Right lung (tissue), 5 donors: ENCODE measurements around the gene TOM1L2. TPM values are rescaled to one million over a fixed set of nuclear protein-coding genes. Genes with fewer than 3 reads are reported as not detected.
"Not testable (repeated sequence)": the region's sequence is repeated elsewhere in the genome, so short reads cannot be mapped to it uniquely, and the experiment has no call there.

Experiments used
- DNase-seq, 2 donors: peaks; one replicate each; pipeline ENCODE4 v3.0.0-alpha.2; 2013
- polyA plus RNA-seq, 5 donors: library from polyadenylated mRNA; unstranded; fragments of 120-200 nt; gene quantifications; one replicate each; pipeline versions ENCODE4 v1.2.1 to v1.2.3, GENCODE V29; 2013; ENCODE audit warnings: inconsistent platforms in 1 of 5, low replicate concordance in 1 of 5; ENCODE audit not compliant: insufficient read length in 5 of 5, insufficient read depth in 1 of 5

TOM1L2 gene
- polyA plus RNA-seq, 5 donors, result 37.7 to 63.8 (median 52.2) TPM

DNA sequence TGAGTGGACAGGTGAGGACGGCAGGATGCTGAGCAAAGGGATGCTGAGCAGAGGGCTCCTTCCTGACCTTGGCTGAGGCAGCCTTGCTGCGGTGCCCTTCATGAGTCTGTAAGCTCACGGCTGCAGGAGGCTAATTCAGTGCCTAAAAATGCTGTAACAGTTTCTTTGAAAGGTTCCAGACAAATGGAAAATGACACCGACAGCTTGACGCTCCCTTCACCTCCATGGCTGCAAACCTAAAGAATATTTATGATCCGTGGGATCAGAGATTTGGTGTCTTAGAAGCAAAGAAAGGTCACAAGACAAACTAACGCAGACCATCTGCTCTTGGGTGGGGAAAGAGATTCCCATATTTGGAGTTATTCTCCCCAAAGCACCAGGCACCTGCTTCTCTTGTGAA is 28.0 kb downstream of the TOM1L2 start:
- no peak for DNase-seq

DNA sequence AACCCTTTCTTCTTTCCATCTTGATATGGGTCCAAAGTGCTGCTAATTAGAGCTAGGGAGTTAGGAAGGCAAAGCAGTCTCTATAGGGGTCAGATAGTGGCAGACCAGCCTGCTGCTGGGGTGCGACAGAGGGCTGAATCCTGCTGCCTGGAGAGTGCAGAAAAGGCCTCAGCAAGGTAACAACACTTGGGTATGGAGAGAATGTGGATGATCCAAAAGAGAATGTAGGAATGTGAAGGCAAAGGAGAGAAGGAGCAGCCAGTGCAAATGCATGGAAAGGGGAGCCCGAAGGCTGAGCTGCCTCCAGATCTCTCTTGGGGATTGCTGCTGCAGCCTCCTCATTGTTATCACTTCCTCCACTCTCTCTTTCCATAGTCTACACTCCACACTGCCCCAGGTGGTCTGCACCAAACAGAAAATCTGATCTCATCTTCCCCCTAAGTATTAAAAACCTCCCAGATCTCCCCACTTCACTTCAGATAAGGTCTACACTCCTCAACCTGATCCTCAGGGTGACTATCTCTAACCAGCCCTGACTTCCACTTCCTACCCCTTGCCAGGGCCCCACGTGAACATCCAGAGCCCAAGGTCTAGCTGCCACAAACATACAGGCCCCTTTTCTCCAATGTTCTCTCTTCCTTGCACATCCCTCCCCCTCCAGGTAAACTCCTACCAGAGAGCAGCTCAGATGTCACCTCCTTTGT is 28.8 kb downstream of the TOM1L2 start:
- DNase-seq, result no peak

DNA sequence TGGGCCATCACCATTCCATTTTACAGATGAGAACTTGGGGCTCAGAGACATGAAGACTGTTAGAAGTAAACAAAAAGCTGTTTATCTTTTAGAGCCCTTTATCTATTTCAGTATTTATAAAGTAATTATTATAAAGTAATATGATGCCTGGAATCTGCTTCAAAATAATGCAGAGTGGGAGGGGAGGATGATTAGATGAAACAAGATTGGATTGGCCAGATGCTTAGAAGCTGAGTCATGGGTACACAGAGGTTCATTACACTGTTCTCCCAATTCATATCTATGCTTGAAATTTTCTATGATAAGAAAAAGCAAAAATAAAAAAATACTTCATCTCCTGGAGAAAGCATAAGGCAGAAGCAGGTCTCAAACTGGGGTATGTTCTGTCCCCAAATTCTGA is 29.4 kb downstream of the TOM1L2 start:
- no peak for DNase-seq

DNA sequence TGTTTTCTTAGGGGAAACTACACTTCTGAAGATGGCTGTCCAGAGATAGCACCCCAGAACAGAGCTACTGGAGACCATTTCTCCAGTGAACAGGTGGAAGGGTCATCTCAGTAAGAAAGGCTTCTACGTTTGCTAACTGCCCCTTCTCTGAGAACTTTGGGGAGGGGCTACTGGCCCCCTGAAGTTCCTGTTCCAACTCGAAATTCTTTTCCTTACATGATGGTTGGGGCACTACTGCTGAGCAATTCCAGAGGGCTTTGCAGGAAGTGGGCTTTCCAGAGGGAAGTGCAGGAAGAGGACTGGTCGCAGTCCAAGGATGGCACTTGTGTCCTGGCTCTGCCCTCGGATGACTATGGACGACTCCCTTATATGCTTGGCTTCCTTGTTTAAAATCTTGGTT is 31.2 kb downstream of the TOM1L2 start:
- DNase-seq, result no peak

DNA sequence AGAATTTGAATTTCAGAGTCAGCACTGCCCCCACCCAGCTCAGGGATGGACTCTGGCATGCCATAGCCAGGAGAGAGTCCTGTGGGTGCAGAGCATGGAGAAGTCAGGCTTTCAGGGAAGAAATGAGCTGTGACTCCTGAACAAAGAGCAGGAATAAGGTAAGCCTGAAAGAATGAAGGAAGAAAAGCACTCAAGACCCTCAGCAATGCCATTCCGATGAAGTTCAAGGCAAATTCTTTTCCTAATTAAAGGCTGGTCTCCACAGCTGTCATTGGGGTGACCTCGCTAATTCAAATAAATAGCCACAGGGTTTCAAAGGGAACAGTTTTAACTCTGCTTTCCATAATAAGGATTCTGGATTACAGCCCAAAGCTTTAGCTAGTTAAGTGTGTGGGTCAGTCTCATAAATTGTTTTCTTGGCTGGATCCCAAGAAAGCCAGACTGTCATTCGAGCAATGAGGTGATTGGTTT is 31.7 kb downstream of the TOM1L2 start:
- DNase-seq, result no peak

DNA sequence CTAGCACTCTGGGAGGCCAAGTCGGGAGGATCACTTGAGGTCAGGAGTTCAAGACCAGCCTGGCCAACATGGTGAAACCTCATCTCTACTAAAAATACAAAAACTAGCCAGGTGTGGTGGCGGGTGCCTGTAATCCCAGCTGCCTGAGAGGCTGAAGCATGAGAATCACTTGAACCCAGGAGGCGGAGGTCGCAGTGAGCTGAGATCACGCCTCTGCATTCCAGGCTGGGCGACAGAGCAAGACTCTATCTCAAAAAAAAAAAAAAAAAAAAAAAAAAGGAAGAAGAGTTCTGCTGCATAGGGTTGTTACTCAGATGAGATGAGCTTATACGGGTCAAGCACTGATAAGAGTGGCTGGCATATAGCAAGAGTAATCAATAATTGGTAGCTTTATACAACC is 32.3 kb downstream of the TOM1L2 start:
- not testable (repeated sequence) for DNase-seq

DNA sequence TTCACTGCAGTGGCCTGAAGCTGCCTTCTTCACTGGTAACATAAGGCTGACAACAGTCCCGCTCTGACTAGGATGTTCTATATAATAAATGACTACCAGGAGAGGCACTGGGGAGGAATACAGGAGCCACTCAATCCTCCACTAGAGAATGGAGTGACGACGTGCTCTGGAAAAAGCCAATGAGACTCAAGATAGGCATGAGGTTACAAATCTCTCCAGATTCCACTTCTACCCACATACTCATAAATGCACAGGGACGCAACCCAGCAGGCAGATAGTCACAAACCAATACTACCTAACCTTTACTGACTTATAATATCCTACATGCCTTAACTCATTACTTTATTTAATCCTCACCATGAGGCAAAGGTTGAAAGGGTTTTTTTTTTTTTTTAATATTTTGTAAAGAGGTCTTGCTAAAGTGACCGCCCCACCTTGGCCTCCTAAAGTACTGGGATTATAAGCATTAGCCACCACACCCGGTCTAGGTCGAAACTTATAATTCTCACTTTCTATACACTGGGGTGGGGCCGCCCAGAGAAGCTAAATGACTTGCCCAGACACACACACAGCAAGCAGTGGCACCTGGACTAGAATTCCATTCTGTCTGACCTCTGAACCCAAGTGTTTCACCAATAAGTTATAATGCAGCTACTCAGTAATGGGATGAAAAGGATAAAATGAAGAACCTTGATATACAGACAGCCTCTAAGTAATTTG is 33.7 kb downstream of the TOM1L2 start:
- DNase-seq, result no peak

DNA sequence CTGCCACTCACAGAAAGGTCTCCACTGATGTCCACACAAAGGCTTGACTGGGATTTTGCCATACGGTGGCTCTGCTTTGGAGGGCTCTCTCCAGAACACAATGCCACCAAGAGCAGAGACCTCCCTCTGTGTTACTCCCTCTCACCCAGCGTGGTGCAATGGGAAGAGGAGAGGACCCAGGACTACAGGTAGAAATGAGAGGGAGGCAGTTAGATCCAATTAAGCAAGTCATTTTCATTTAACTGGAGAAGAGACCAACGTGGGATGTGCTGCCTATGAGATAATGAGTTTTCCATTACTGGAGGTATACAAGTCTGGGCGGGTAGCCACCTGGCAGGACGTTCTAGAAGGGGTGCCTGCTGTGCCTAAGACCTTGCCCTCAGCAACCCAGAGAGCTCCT is 34.2 kb downstream of the TOM1L2 start:
- no peak for DNase-seq

DNA sequence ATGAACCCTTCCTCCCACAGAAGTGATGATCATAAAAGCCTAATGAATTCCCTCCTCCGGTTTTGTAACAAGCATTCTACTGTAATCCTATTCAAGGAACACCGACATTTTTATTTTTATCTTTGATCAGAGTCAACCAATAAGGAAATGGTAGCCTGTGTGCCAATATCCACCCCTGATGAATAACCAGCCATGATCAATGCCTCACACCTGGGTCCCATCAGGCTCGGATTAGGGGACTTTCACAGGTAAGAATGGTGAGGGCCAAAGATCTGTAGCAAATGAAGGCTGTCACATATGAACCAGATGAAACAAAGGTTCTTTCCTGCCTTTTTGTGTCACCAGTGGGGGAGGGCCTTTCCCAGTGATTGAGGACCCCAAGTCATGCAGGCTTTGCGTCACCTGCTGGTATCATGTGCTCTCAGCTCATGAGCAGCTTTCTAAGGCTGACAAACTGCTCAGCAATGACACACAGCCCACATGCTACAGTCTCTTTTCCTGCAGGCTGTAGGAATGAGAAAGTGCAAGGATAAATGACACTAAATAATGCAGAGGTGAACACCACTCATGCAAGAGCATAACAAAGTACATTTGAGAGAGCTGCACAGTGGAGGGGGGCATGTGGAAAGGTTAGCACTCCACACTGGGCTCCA is 34.9 kb downstream of the TOM1L2 start:
- no peak for DNase-seq

DNA sequence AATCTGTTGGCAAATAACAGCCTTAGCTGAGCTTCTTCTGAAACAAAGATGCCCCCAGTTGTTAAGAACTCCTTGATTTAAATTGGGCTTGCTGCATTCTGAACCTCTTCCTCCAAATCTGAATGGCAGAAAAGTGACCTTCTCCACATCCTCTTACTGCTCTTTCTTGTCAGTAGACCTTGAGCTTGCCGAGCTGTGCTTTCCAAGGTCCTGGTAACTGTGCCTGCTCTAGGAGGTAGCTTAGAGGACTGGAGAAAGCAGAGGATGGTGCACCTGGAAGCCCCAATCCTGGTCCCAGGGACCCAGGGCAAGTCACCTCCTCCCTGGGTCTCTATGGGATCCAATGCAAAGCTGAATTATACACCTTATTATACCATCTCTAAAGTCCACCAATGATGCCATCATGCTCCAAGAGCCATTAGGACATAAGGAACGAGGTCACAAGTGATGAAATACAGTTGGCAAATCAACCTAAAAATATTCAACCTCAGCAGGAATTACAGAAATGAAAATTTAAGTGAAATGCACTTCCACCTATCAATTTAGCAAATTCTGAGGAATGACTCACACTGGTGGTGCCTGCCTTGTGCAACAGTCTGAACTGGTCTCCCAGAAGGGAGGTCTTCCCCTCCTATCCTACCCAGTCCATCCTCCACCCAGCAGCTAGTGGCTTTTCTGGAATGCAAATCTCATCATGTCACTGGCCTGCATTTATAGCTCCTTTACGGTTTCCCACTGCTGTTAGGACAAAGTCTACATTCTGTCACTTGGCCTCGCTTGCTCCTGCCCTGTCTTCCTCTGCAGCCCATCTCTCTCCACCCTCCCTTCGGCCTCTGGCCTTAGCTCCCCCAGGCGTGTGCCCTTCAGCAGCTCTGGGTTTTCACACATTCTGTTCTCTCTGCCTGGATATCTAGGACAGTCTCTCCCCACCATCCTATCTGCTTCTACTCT is 36.6 kb downstream of the TOM1L2 start:
- no peak for DNase-seq

DNA sequence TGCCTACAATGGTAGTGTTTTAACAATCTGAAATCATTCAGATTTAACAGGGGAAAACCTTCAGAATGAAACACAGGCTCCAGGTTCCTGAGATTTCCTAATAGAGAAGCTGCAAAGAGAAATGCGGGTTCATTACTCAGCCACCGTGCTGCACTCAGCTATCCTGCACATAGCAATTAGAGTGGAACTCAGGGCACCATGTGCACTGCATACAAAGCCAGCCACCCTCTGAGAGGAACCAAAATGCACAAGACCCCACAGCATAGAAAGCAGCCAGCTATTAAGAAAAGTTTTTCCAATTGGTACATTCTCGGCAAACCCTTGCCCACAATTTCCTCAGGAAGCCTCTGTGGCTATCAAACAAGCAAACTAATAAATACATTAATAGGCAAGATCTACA is 37.4 kb downstream of the TOM1L2 start:
- no peak for DNase-seq

DNA sequence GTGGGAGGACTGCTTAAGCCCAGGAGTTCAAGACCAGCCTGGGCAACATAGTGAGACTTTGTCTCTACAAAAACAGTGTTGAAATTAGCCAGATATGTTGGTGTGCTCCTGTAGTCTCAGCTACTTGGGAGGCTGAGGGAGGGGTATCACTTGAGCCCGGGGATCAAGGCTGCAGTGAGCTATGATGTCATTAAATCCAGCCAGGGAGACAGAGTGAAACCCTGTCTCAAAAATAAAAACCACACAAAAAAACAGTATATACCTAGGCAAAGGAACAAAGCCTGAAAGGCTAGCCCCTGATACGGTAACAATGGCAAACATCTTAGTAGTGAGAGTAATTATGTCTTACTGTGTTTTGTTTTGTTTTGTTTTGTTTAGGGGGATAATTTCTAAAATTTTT is 38.0 kb downstream of the TOM1L2 start:
- DNase-seq, result no peak

DNA sequence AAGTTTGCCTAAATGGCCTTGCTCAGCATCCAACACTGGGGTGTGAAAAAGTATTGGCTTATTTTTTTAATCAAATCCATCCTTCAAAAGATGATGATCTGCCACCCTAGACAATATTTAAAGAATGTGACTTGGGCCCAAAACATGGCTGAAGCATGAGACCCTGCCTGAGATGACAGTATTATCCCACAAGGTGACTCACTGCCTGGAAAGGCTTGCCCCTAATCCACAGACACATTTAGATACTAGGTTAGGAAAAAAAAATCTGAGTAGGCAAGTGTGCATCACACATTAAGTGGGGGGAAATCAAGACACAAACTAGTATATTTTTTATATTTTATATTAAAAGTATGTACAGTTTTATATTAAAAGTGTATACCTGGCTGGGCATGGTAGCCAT is 38.4 kb downstream of the TOM1L2 start:
- DNase-seq, result no peak

DNA sequence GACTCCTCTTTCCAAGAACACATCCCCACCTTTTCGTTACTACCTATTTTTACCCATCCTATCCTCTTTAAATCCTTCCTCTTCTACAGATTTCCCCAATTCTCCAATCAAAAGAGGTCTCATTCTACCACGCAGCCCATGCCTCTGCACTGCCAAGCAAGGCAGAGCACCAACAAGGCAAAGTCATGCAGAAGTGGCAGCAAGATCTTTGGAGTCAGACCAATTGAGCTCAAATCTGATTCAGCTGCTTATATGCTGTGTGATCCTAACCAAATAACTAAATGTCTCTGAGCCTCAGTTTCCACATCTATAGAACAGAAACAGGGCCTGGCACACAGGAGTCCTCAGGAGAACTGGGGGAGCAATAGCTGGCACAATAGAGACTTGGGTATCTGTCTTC is 41.0 kb downstream of the TOM1L2 start:
- no peak for DNase-seq

DNA sequence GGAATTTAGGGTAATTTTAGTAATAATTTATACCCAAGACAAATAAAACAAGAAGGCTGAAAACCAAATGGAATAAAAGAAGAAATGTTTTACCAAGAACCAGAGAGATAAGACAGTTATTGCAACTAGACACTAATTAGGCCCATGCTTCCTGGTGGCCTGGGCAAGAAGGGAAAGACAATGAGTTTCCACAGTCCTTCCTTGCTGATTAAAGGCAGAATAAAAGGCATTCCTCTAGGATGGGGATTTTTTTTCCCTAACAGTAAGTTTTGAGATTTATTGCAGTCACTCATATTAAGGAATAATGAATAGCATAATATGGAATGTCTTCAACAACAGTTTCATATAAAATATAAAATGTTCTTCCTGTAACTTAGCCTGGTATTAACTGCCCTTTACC is 41.5 kb downstream of the TOM1L2 start:
- DNase-seq, result no peak

DNA sequence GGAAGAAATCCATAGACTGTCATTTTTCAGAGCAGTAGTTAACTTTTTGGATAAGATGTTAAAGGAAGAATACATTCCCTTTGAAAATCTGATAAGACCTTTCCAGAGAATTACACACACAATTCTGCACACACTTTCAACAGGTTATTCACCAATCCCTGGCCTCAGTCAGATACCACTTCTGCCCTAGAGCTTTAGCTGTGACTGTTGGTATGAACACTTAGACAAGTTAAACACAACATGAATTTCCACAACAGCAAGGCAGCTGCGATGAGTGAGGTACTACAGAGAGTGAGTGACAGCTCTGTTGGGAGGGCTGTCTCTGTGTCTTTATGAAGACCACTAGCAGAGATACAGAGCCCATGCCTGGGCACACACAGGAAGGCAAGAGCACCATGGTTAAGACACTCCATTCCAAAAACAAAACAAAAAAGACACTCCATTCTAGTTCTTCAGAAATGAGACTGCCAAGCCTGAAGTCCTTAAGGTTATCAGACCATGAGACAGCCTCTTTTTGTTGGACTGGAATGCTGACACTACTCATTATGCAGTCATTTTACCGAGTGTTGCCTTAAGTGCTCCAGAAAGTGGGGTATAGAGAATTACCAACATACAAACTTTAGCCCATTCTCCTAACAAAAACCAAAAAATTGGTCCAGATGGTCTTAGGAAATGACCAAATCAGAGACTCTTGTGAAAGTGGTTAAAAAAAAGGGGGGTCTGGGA is 42.4 kb downstream of the TOM1L2 start:
- DNase-seq, result no peak

DNA sequence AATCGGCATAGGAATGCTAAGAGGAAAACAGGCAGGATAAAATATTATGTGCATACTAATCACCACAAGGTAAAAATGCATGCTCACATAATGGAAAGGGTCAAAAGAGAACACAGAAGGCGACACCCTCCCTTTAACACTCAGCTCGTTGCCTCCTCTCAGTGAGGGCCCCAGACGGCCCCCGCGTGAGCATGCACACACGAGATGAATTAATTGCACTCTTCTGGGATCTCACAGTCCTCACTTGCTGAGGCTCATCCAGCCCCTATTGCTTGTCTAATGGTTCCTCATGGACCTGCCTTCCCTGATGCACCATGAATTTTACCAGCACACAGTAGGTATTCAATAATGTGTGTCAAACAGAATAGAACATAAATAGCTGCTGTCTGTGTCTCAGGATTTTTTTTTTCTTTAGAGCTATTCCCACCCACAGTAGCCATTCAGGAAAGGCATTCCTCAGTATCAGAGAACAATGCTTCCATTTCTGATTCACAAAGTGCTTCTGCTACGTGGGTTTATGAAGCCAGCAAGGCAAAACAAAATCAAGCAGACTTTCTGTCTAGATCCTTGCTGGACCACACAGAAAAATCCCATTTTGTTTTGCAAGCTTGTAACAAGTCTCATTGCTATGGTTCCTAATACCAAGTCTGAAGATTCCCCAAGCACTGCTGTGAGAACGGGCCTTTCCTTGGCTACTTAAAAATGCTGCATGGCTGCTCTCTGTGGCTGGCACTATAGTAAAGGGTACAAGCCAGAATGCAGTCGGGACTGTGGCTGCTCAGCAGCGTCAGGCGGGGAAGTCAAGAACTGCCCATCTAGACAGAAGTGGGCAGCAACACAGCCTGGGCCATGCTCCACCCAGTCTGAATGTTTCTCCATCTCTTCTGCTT is 43.6 kb downstream of the TOM1L2 start:
- no peak for DNase-seq

DNA sequence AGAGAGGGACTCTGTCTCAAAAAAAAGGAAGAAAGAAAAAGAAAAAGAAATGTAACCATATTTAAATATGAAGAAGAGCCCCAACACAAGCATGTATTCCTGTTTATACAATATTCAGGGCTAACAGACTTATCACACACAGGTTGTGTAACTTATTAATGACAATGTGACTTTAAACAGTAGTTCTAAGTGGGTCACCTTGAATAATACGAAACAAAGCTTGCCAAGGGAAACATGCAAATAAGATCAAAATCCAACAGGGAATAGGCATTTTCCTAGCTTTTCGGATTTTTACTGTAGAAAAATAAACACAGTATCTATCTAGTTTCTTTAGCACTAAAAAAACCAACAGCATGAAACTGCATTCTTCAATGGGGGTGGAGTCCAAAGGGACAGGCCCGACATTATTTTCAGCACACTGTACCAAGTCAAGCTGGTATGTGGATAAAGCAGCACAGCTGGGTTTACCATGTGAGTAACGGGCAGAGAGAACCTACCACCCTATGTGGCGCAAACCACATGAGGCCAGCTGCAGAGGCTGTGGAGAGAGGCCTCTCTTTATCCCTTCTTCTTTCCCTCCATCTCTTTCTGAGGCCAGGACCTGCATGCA is 45.3 kb downstream of the TOM1L2 start:
- DNase-seq, result no peak

DNA sequence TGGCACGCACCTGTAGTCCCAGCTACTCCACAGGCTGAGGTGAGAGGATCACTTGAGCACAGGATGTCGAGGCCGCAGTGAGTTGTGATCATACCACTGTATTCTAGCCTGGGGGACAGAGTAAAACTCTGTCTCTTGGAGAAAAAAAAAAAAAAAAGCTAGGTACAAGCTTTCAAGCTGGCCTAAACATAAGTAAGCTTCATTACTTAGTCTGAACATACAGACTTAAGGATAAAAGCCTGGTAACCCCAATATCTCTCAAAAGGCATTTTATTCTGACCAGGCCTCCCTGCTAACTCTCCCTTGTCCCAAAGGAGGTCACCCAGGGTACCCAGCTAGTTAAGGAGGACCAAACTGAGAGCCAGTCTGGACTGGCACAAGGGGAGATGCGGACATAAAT is 46.2 kb downstream of the TOM1L2 start:
- no peak for DNase-seq

DNA sequence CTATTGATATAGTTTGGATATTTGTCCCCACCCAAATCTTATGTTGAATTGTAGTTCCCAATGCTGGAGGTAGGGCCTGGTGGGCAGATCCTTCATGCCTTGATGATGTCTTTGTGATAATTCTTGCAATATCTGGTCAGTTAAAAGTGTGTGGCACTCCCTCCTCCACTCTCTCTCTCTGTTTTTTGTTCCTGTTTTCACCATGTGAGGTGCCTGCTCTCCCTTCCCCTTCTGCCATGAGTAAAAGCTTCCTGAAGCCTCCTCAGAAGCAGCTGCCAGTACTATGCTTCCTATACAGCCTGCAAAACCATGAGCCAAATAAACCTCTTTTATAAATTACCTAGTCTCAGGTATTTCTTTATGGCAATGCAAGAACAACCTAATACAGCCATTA is 47.3 kb downstream of the TOM1L2 start:
- DNase-seq, result no peak
